Measurements from ENCODE around the gene LIMA1.

DNA sequence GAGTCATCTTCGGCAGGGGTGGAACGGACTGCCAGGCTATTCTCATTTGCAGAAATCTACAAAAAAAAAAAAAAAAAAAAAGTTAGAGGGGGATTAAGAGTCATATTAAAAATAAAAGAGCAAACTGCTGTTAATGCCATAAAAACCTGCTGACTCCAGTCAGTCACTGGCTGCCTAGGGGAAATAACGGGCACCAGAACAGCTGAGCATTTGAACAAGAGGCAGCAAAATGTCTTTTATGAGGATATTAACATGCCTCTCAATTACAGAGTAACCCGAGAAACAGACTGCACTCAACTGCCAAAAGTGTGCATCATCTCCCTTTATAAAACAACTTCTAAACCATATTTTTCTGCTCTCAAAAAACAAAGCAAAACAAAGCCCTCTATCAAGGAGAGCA is 87.5 kb downstream of the LIMA1 start:
- TF ChIP-seq ARNTL (CRISPR knock-in tag; IDR thresholded peaks at IDR 0.05; ENCODE audit: borderline replicate concordance, low read depth) (no peak), TSHZ2 (CRISPR knock-in tag; IDR thresholded peaks at IDR 0.05) (no peak), OSR1 (CRISPR knock-in tag; IDR thresholded peaks at IDR 0.05) (no peak), CREB5 (CRISPR knock-in tag; IDR thresholded peaks at IDR 0.05; ENCODE audit: low read depth) (no peak), RARB (CRISPR knock-in tag; IDR thresholded peaks at IDR 0.05) (no peak), PPARA (CRISPR knock-in tag; IDR thresholded peaks at IDR 0.05; ENCODE audit: borderline replicate concordance) (no peak), TCF4 (CRISPR knock-in tag; IDR thresholded peaks at IDR 0.05; ENCODE audit: borderline replicate concordance) (no peak), ZNF565 (CRISPR knock-in tag; conservative IDR thresholded peaks at IDR 0.05; ENCODE audit: low read depth) (no peak), ZNF70 (CRISPR knock-in tag; IDR thresholded peaks at IDR 0.05) (no peak), ESRRG (CRISPR knock-in tag; IDR thresholded peaks at IDR 0.05) (no peak), SNAI2 (CRISPR knock-in tag; IDR thresholded peaks at IDR 0.05) (no peak), ZC3H10 (CRISPR knock-in tag; IDR thresholded peaks at IDR 0.05) (no peak)
- TF ChIP-seq, protein P1, sequence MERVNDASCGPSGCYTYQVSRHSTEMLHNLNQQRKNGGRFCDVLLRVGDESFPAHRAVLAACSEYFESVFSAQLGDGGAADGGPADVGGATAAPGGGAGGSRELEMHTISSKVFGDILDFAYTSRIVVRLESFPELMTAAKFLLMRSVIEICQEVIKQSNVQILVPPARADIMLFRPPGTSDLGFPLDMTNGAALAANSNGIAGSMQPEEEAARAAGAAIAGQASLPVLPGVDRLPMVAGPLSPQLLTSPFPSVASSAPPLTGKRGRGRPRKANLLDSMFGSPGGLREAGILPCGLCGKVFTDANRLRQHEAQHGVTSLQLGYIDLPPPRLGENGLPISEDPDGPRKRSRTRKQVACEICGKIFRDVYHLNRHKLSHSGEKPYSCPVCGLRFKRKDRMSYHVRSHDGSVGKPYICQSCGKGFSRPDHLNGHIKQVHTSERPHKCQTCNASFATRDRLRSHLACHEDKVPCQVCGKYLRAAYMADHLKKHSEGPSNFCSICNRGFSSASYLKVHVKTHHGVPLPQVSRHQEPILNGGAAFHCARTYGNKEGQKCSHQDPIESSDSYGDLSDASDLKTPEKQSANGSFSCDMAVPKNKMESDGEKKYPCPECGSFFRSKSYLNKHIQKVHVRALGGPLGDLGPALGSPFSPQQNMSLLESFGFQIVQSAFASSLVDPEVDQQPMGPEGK (CRISPR knock-in tag; IDR thresholded peaks at IDR 0.05; ENCODE audit: borderline replicate concordance): no peak
- TF ChIP-seq, protein P2, sequence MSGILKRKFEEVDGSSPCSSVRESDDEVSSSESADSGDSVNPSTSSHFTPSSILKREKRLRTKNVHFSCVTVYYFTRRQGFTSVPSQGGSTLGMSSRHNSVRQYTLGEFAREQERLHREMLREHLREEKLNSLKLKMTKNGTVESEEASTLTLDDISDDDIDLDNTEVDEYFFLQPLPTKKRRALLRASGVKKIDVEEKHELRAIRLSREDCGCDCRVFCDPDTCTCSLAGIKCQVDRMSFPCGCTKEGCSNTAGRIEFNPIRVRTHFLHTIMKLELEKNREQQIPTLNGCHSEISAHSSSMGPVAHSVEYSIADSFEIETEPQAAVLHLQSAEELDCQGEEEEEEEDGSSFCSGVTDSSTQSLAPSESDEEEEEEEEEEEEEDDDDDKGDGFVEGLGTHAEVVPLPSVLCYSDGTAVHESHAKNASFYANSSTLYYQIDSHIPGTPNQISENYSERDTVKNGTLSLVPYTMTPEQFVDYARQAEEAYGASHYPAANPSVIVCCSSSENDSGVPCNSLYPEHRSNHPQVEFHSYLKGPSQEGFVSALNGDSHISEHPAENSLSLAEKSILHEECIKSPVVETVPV (CRISPR knock-in tag; IDR thresholded peaks at IDR 0.05): no peak
